A673 (cell line): Measurements from ENCODE around the gene KLF8.

ENCODE experiments used
- EZH2 ChIP-seq: fragments of 200-600 bp; sonication (generic); IDR thresholded peaks from 2 replicates; pipeline ENCODE4 v1.6.1; 2017; ENCODE audit warnings: borderline replicate concordance, low read depth, mild to moderate bottlenecking, mixed read lengths, antibody characterized with exemption, low read length; ENCODE audit not compliant: poor library complexity, severe bottlenecking
- TF ChIP-seq, protein P1 (sequence below): fragments of 300-800, 200-600 bp; sonication (generic); conservative IDR thresholded peaks from 2 replicates; pipeline ENCODE4 v1.5.1; 2017; ENCODE audit warnings: low read depth, mild to moderate bottlenecking, antibody characterized with exemption, low read length, moderate library complexity, mixed read lengths

- TF ChIP-seq, protein P1, sequence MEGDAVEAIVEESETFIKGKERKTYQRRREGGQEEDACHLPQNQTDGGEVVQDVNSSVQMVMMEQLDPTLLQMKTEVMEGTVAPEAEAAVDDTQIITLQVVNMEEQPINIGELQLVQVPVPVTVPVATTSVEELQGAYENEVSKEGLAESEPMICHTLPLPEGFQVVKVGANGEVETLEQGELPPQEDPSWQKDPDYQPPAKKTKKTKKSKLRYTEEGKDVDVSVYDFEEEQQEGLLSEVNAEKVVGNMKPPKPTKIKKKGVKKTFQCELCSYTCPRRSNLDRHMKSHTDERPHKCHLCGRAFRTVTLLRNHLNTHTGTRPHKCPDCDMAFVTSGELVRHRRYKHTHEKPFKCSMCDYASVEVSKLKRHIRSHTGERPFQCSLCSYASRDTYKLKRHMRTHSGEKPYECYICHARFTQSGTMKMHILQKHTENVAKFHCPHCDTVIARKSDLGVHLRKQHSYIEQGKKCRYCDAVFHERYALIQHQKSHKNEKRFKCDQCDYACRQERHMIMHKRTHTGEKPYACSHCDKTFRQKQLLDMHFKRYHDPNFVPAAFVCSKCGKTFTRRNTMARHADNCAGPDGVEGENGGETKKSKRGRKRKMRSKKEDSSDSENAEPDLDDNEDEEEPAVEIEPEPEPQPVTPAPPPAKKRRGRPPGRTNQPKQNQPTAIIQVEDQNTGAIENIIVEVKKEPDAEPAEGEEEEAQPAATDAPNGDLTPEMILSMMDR = no peak
- no peak for TF ChIP-seq EZH2
Measured at GRCh38 chrX:56310581-56310980, 78.4 kb downstream of the KLF8 start.
